Endothelial cell of umbilical vein (primary cell): ENCODE results near the gene PRKCZ. TPM values are rescaled to one million over a fixed set of nuclear protein-coding genes. Genes with fewer than 3 reads are reported as not detected.

Experiments used
- BruUV-seq: library from RNA; stranded (reverse); fragments of 400-500 nt; replicated peaks from 2 replicates; lab custom pipeline; 2021; lab: Mats Ljungman, UMichigan
- CTCF ChIA-PET: fragments of 300-600, 350-600 bp; sonication (Branson Sonifier 250); formaldehyde crosslinking; loops from one replicate; lab custom pipeline; 2021; ENCODE audit warnings: antibody characterized with exemption, inconsistent platforms; lab: Charles Lee
- POLR2A ChIA-PET: fragments of 300-600, 350-600 bp; sonication (Branson Sonifier 250); formaldehyde crosslinking; loops from one replicate; lab custom pipeline; 2021; ENCODE audit warnings: antibody characterized with exemption, inconsistent platforms; lab: Charles Lee
- DNase-seq: peaks from one replicate; pipeline ENCODE4 v3.0.0-alpha.2; 2011; ENCODE audit warnings: low read depth, low spot score
- FAIRE-seq: peaks from 2 replicates; lab custom pipeline; 2011; peaks lifted over from hg19 to GRCh38; lab: Jason Lieb, UNC
- H2AFZ ChIP-seq: 2 replicates; pipeline ENCODE4 v1.6.0; 2012; ENCODE audit warnings: low read depth, low read length, control low read depth, inconsistent platforms
- H3K27ac ChIP-seq: 2 replicates; pipeline ENCODE4 v1.5.1; 2011; ENCODE audit warnings: low read depth, mild to moderate bottlenecking, control low read depth, low read length, moderate library complexity; ENCODE audit not compliant: insufficient read depth
- H3K27me3 ChIP-seq, 2 experiments: 2 replicates each; pipeline versions ENCODE4 v1.6.0 to v1.6.1; 2011; ENCODE audit warnings: low read length in 2 of 2, mixed read lengths in 1 of 2; ENCODE audit not compliant: control insufficient read depth in 2 of 2, insufficient read depth in 2 of 2
- H3K36me3 ChIP-seq, 2 experiments: 2 replicates in 1 of 2; 3 replicates in 1 of 2; pipeline ENCODE4 v1.5.1; 2011; ENCODE audit warnings: low read length in 2 of 2, mild to moderate bottlenecking in 1 of 2, moderate library complexity in 1 of 2; ENCODE audit not compliant: control insufficient read depth in 2 of 2, insufficient read depth in 2 of 2; ENCODE audit errors: extremely low read depth in 1 of 2
- H3K4me1 ChIP-seq: 3 replicates; pipeline ENCODE4 v1.5.1; 2011; ENCODE audit warnings: mild to moderate bottlenecking, low read length; ENCODE audit not compliant: control insufficient read depth, insufficient read depth; ENCODE audit errors: extremely low read depth
- H3K4me2 ChIP-seq: 2 replicates; pipeline ENCODE4 v1.6.1; 2011; ENCODE audit warnings: low read length, control low read depth, mixed read lengths; ENCODE audit not compliant: insufficient read depth
- H3K4me3 ChIP-seq, 3 experiments: fragments of 200-600 bp in 1 of 3; sonication (generic), shearing (Covaris generic) in 1 of 3; replicated peaks in 1 of 3; 2 replicates each; pipeline ENCODE4 v1.5.1; 2011 to 2016; ENCODE audit warnings: control low read depth in 3 of 3, low read length in 3 of 3, mild to moderate bottlenecking in 2 of 3, inconsistent platforms in 1 of 3, low read depth in 1 of 3, moderate library complexity in 1 of 3; ENCODE audit not compliant: insufficient read depth in 1 of 3
- H3K79me2 ChIP-seq: 2 replicates; pipeline ENCODE4 v1.6.0; 2012; ENCODE audit warnings: low read length, inconsistent platforms; ENCODE audit not compliant: control insufficient read depth, insufficient read depth
- H3K9ac ChIP-seq: replicated peaks from 2 replicates; pipeline ENCODE3; 2011; ENCODE audit warnings: low read length, control low read depth; ENCODE audit not compliant: insufficient read depth; ENCODE audit errors: extremely low read depth
- H3K9me1 ChIP-seq: replicated peaks from 3 replicates; pipeline ENCODE4 v1.6.0; 2011; ENCODE audit warnings: mild to moderate bottlenecking, low read length; ENCODE audit not compliant: control insufficient read depth, insufficient read depth; ENCODE audit errors: extremely low read depth
- H3K9me3 ChIP-seq: replicated peaks from 2 replicates; pipeline ENCODE4 v1.5.1; 2012; ENCODE audit warnings: low read length, inconsistent platforms; ENCODE audit not compliant: control insufficient read depth, insufficient read depth
- H4K20me1 ChIP-seq: replicated peaks from 2 replicates; pipeline ENCODE3; 2011; ENCODE audit warnings: mild to moderate bottlenecking, low read length; ENCODE audit not compliant: control insufficient read depth, insufficient read depth; ENCODE audit errors: extremely low read depth
- EZH2 ChIP-seq: IDR thresholded peaks from 2 replicates; pipeline ENCODE4 v1.6.1; 2012; ENCODE audit warnings: borderline replicate concordance, low read depth, mild to moderate bottlenecking, moderate library complexity, low read length, inconsistent platforms; ENCODE audit not compliant: severe bottlenecking
- FOS ChIP-seq: IDR thresholded peaks from 2 replicates; pipeline ENCODE4 v1.6.1; 2011; ENCODE audit warnings: mild to moderate bottlenecking, low read length, moderate library complexity, borderline replicate concordance; ENCODE audit not compliant: insufficient read depth
- GATA2 ChIP-seq: IDR thresholded peaks from 2 replicates; pipeline ENCODE4 v1.7.0; 2011; ENCODE audit warnings: low read depth, mild to moderate bottlenecking, moderate library complexity, mixed read lengths, low read length; ENCODE audit not compliant: insufficient read length, insufficient read depth
- JUN ChIP-seq: IDR thresholded peaks from 2 replicates; pipeline ENCODE4 v1.6.1; 2011; ENCODE audit warnings: borderline replicate concordance, low read depth; ENCODE audit not compliant: insufficient read length, insufficient read depth
- MYC ChIP-seq: IDR thresholded peaks from one replicate; pipeline ENCODE4 v1.6.1; 2011; ENCODE audit warnings: mild to moderate bottlenecking, low read depth, low read length
- POLR2A ChIP-seq: IDR thresholded peaks from 2 replicates; pipeline ENCODE4 v1.6.1; 2012; ENCODE audit warnings: low read depth, mild to moderate bottlenecking, control low read depth, low read length
- POLR2AphosphoS5 ChIP-seq: IDR thresholded peaks from 2 replicates; pipeline ENCODE4 v1.6.1; 2012; ENCODE audit warnings: low read depth, mild to moderate bottlenecking, control low read depth, low read length, moderate library complexity; ENCODE audit not compliant: insufficient read depth
- dilution Hi-C: fragments of 300-500 bp; cut with MboI; formaldehyde crosslinking; loops from one replicate; pipeline ENCODE4 v1.15.0; 2019; ENCODE audit warnings: low sequenced_read_pairs; ENCODE audit not compliant: extremely low pct_ligation_motif_present
- intact Hi-C: fragments of 100-400 bp; cut with micrococcal nuclease; formaldehyde crosslinking; loops from one replicate; pipeline ENCODE4 v1.10.0; 2022
- polyA plus RNA-seq, 4 experiments: library from polyadenylated mRNA; depleted of rRNA in 3 of 4; stranded (reverse) in 3 of 4; unstranded in 1 of 4; fragments of >200 nt; gene quantifications; 2 replicates each; pipeline versions ENCODE4 v1.2.1 to v1.2.3, GENCODE V29; 2011 to 2012; ENCODE audit warnings: missing spikeins in 1 of 4
- total RNA-seq: library from RNA; stranded (reverse); gene quantifications from 2 replicates; pipeline ENCODE4 v1.2.3, GENCODE V29; 2021
- TF ChIP-seq, protein P1 (sequence below): IDR thresholded peaks from 2 replicates; pipeline ENCODE4 v1.6.1; 2011; ENCODE audit not compliant: insufficient read depth, insufficient read length
- TF ChIP-seq, protein P2 (sequence below), 2 donors: IDR thresholded peaks; 1 replicate in 1 of 2; 2 replicates in 1 of 2; pipeline ENCODE4 v1.5.1; 2011; ENCODE audit warnings: low read length in 2 of 2, mild to moderate bottlenecking in 2 of 2, moderate library complexity in 2 of 2, control low read depth in 1 of 2, inconsistent platforms in 1 of 2, low read depth in 1 of 2; ENCODE audit not compliant: insufficient read depth in 1 of 2; ENCODE audit errors: extremely low read depth in 1 of 2

Gene PRKCZ
- total and polyA plus RNA-seq, 2 donors (not counting 3 experiments of a cell fraction or from before 2014, with no cell fraction given): 0.22 to 1.7 TPM

DNA sequence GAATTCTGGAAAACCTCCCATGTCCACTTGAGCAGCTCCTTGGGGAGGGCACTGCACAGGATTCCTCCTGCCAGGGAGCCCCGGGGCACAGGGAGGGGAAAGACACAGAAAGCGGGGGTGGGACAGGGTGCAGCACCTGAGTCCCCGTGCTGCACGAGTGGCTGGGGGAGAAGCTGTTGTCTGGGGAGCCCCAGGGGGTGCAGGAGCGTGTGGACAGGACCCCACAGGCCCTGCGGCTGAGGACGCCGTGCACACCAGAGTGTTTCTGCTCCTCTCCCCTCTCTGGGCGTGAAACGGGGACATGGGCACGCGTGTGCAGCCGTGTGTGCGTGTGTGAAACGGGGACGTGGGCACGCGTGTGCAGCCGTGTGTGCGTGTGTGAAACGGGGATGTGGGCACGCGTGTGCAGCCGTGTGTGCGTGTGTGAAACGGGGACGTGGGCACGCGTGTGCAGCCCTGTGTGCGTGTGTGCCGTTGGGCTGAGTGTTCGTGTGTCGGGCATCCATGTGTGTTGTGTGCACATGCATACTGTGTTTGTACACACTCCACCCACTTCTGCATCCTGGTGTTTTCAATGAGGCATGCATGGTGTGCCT, 122.4 kb downstream of the PRKCZ start:
- Histone ChIP-seq H3K4me3 (no peak overlapping the region), H3K9me3 (no peaks in the 10 kb centered on the region), H3K4me1 (no peaks in the 10 kb centered on the region), H3K9ac (no peak overlapping the region), H3K27ac (no peak overlapping the region), H3K9me1 (no peaks in the 10 kb centered on the region), H3K79me2 (no peaks in the 10 kb centered on the region), H3K27me3 (no peaks in the 10 kb centered on the region), H3K4me2 (no peak overlapping the region), H4K20me1 (no peaks in the 10 kb centered on the region), H2AFZ (no peak overlapping the region), H3K36me3 (no peaks in the 10 kb centered on the region)
- BruUV-seq: no TSS peak
- ChIA-PET CTCF (interaction anchor here (2.2 to 4.0 kb wide), 8 partner anchors 8 to 208 kb away, joined by 13 to 73 read pairs (median 36); no protein-coding TSS in a partner anchor), POLR2A (no interaction called here)
- intact Hi-C loops (no loop called here), dilution Hi-C loops (no loop called here)
- FAIRE-seq: no peak
- TF ChIP-seq MYC: no peak
- DNase-seq: no peak

DNA sequence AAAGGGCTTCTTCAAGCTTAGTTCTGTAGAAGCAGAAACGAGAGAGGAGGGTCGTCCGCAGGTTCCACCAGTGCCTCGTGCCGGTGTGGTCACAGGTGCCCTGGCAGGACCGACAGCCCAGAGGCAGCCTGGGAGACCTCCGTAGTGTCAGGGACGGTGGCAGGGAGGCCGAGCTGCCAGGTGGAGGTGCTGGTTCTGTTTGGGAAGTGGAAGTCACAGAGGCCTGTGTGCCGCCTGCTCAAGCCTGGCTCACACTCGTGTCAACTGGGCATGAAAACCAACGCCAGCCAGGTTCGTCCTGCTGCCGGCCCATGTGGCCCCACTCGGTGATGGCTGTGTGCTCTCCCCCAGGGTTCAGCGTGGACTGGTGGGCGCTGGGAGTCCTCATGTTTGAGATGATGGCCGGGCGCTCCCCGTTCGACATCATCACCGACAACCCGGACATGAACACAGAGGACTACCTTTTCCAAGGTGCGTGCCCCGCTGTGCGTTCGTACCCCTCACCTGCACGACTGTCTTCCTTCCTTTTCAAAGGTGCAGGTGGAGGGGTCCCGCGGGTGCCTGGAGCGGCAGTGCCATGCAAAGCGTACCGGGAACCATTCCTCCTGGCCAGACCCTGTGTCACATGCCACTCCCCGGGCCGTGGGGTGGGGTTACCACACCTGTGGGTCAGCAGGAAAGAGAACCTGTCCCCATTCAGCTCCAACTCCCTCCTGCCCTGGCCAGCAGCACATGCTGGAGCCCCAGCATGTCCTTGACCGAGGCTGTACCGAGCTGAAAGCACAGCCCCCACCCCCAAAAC, 123.5 kb downstream of the PRKCZ start:
- no peak overlapping the region for H3K4me3 ChIP-seq
- TF ChIP-seq, protein P1, sequence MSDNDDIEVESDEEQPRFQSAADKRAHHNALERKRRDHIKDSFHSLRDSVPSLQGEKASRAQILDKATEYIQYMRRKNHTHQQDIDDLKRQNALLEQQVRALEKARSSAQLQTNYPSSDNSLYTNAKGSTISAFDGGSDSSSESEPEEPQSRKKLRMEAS: no peak
- TF ChIP-seq POLR2A (no peak), MYC (no peak), GATA2 (no peak), POLR2AphosphoS5 (no peak), EZH2 (no peak), FOS (no peak), JUN (no peak)
- TF ChIP-seq, protein P2, sequence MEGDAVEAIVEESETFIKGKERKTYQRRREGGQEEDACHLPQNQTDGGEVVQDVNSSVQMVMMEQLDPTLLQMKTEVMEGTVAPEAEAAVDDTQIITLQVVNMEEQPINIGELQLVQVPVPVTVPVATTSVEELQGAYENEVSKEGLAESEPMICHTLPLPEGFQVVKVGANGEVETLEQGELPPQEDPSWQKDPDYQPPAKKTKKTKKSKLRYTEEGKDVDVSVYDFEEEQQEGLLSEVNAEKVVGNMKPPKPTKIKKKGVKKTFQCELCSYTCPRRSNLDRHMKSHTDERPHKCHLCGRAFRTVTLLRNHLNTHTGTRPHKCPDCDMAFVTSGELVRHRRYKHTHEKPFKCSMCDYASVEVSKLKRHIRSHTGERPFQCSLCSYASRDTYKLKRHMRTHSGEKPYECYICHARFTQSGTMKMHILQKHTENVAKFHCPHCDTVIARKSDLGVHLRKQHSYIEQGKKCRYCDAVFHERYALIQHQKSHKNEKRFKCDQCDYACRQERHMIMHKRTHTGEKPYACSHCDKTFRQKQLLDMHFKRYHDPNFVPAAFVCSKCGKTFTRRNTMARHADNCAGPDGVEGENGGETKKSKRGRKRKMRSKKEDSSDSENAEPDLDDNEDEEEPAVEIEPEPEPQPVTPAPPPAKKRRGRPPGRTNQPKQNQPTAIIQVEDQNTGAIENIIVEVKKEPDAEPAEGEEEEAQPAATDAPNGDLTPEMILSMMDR (IDR thresholded peaks at IDR 0.05; ENCODE audit: extremely low read depth in 1 of 2, insufficient read depth in 1 of 2, low read depth in 1 of 2, low read length in 2 of 2): no peak
- intact Hi-C loops: loop anchor here (1.0 to 2.0 kb wide), 3 partner anchors 41 to 82 kb away; no protein-coding TSS in a partner anchor
- dilution Hi-C loops: no loop called here
- no peaks in the 10 kb centered on the region for H3K9me3 ChIP-seq
- H4K20me1 ChIP-seq: no peaks in the 10 kb centered on the region
- no peak overlapping the region for H3K27ac ChIP-seq
- ChIA-PET POLR2A (no interaction called here), CTCF (interaction anchor here (0.7 to 4.0 kb wide), 33 partner anchors 9 to 246 kb away, joined by 3 to 73 read pairs (median 7); partner anchors contain the start of genes FAAP20 and GABRD)
- H3K27me3 ChIP-seq: no peaks in the 10 kb centered on the region
- no peaks in the 10 kb centered on the region for H3K36me3 ChIP-seq
- no peak overlapping the region for H2AFZ ChIP-seq
- DNase-seq (no peak), FAIRE-seq (no peak)
- H3K9me1 ChIP-seq: no peaks in the 10 kb centered on the region
- H3K79me2 ChIP-seq: no peaks in the 10 kb centered on the region
- H3K4me1 ChIP-seq: no peaks in the 10 kb centered on the region
- no peak overlapping the region for H3K9ac ChIP-seq
- BruUV-seq: no TSS peak
- H3K4me2 ChIP-seq: no peak overlapping the region
